Hepatocyte (in vitro differentiated cells): ENCODE measurements around the gene LFNG.

Experiments used
- CTCF ChIP-seq: fragments of 200-600 bp; sonication (generic); IDR thresholded peaks from 2 replicates; pipeline ENCODE4 v1.5.1; 2016; ENCODE audit warnings: antibody characterized with exemption, mild to moderate bottlenecking; ENCODE audit not compliant: poor library complexity
- EZH2 ChIP-seq: fragments of 200-600 bp; sonication (generic); IDR thresholded peaks from 2 replicates; pipeline ENCODE4 v1.6.1; 2016; ENCODE audit warnings: antibody characterized with exemption, mild to moderate bottlenecking, borderline replicate concordance

- TF ChIP-seq EZH2 (no peak), CTCF (no peak)
Observed at GRCh38 chr7:2498708-2499107, 20.9 kb upstream of the LFNG start.
